B cell (primary cell): ENCODE measurements around the gene SERINC1.

Experiments used
- CTCF ChIP-seq: fragments of 200-600 bp; IDR thresholded peaks from one replicate; pipeline ENCODE4 v1.8.0; 2022; ENCODE audit warnings: antibody characterized with exemption, mild to moderate bottlenecking
- EZH2 ChIP-seq: IDR thresholded peaks from 2 replicates; pipeline ENCODE4 v1.6.1; 2012; ENCODE audit warnings: borderline replicate concordance, low read depth, mild to moderate bottlenecking, moderate library complexity, low read length; ENCODE audit not compliant: insufficient read depth, poor library complexity, severe bottlenecking

GRCh38 chr6:122452509-122452908 lies 19.1 kb downstream of the SERINC1 start:
- TF ChIP-seq CTCF (no peak), EZH2 (no peak)
